NCI-H526 (cell line): ENCODE measurements around the gene RBFOX1.

Experiments used
- DNase-seq, 2 experiments: peaks; one replicate each; lab custom pipeline; 2025; lab: John Stamatoyannopoulos, UW

RBFOX1 gene

DNA sequence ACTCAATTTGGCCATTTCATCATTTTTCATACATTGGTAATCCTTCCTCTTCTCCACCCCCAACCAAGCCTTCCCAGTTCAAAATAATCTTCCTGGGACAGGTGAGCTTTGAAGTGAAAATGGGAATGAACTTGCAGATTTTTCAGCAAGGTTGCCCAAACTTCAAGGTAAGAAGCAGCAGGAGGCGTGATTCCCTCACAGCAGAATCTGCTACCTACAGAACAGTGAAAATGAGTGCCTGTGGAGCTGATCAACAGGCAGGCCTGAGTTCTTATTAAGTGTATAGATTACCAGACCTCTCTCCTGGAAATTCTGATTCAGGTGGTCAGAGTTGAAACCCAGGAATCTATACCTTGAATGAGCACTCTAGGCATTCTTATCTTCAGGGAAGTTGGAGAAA is 356.6 kb downstream of the RBFOX1 start:
- no peak for DNase-seq

- no peak for DNase-seq
Observed at GRCh38 chr16:7691533-7691932, 358.9 kb downstream of the RBFOX1 start.

DNA sequence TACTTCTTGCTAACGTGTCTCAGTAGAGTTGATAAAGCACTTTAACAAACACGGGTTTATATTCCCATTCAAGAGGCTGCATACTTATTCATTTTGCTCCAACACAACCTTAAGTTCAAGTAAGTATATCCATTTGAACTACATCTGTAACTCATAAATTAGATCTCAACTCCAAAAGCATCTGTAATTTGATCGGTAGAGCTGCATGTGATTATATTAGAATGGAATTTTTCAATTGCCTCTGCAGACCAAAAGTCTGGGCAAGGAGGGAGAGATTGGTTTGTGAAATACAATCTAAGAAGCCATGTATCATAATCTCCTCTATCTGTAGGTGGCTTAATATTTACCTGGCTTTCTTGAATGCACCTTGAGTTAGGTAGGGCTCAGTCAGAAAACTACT is 371.0 kb downstream of the RBFOX1 start:
- DNase-seq, result no peak

DNA sequence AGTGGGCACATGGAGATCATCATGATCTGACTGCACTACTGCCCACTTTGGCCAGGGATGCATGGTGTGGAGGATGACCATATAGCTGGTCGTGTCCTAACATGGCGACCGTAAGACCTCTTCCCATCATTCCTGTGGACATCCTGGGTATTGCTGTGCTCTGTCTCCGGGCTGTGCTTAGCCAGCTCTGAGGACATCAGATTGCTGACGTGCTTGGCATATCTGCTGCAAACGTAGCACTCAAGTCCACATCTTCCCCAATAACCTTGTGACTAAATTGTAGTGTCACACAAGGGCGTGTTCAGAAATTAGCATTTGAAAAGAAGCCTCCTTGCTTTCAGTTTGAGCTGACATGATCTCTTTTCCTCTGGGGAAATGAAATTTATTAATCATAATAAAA is 373.2 kb downstream of the RBFOX1 start:
- no peak for DNase-seq

GRCh38 chr16:7709186-7709585 is 376.5 kb downstream of the RBFOX1 start:
- DNase-seq, result no peak

- no peak for DNase-seq
Observed at GRCh38 chr16:7713244-7713643, 380.6 kb downstream of the RBFOX1 start.

DNA sequence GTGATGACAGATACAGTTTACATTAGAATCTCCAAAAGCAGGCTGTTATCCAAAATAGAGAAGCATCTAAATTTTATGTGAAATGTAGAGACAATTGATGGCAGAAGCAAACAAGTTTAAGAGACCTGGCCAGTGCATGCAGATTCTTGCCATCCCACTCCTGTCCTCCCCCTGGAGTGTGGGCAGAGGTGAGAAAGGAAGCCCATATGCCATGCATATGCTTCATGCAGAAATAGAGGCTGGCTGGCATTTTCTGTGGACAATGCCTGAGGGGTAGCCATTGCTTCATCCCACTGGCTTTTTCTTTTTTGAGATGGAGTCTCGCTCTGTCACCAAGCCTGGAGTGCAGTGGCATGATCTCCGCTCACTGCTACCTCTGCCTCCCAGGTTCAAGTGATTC is 382.1 kb downstream of the RBFOX1 start:
- DNase-seq, result no peak

DNA sequence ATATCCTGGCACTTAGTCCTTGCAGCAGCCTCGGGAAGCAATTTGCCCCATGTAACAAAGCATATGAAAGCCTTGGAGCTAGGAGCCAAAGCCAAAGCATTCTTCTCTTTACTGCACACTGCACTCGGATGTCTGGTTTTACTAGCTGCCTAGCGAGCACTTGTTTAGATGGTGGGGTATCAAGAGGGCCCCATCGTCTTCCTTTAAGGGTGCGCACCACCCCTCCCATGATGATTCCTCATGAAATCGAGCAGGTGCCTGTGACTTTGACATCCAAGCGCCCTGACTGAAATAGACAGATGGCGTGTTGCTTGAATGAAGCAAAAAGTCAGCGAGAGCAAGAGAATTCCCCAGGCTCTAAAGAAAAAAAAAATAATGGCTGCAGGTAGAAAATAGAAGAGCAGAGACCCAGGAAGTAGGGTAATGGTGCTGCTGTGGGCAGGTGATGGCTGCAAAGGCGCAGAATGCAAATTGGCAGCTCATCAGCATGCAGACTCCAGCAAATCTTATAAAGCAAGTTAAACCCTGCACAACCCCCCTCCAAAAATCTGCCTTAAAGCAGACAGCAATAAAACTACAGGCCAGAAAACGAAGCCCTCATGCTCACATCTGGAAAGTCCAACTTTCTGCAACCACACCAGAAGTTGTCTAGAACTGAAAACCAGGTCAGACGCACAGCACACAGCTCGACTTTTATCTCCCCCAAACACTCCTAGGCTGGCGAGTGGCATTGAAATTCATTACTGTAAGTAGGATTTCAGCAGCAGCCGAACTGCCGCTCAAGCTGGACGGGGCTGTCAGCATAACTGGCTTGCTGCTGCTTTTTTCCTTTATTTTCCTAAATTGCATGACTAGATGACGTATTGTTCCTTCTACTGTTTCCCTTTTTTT is 384.3 kb downstream of the RBFOX1 start:
- DNase-seq, result peak in 1 of 2 experiments; percentile 28

DNA sequence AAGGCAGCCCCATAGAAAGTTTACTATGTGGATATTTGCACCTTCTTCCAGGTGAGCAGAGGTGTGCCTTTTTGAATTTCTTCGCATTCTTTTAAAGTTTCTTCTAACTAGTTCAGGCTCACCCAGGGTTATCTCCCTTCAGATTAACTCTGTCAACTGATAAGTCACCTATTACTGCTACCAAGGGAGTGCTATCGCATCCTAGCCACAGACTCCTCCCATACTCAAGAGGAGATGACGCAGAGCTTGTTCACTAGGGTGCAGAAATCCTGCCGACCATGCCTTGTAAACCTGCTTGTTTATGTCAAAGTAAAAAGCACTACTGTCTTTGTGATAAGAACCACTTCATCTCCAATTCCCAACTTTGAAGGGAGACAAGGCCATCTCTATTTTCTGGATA is 390.1 kb downstream of the RBFOX1 start:
- no peak for DNase-seq

- no peak for DNase-seq
Observed at GRCh38 chr16:7731141-7731540, 398.5 kb downstream of the RBFOX1 start.

GRCh38 chr16:7736138-7736665 is 403.6 kb downstream of the RBFOX1 start:
- no peak for DNase-seq

- DNase-seq, result no peak
Observed at GRCh38 chr16:7742626-7743025, 410.0 kb downstream of the RBFOX1 start.

DNA sequence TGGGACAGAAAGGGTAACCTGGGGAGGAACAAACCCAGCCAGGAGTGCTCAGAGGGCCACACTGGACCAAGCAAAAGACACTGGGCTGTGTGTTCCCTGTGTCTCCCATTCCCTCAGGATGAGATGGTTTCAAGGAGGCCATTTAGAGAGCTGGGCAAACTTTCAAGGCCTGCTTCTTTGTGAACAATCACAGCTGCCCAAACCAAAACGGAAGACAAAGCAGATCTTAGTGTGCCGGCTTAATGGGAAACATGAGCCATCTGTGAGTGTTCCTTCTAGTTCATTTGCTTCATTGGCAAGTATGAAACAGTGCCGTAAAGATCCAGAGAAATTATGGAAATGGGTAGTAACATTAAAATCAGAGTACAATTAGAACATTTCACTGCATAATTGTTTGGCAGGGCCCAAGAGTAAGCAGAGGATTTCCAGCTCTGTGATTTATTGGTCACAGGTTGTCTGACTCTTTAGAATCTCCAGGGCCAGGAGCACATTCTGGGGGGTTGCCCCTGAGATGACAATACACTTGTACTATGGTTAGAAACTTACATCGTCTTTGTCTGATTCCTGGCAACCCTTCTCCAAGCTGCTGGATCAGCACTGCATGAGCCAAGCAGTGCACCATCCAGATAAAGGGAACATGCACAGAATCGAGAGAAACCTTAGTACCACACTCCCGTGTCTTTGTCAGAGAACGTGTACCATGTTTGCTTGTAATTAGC is 412.1 kb downstream of the RBFOX1 start:
- no peak for DNase-seq

DNA sequence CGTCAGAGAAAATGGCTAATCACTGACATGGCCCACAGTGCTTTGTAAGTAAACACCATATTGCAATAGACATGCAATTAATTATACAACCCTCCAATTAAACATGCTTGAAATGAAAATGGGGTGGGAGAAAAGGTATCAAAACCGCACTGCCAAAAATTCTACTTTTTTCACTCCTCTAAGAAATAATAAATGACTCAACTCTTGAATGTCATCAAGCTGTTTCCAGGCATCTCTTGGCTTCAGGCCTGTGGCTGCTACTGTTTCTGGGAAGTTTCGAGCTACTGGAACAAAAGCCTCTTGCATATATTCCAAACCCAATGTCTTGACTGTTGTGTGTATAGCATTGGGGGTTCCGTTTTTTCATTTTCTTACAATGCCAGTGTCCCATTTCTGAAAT is 412.6 kb downstream of the RBFOX1 start:
- DNase-seq, result no peak

DNA sequence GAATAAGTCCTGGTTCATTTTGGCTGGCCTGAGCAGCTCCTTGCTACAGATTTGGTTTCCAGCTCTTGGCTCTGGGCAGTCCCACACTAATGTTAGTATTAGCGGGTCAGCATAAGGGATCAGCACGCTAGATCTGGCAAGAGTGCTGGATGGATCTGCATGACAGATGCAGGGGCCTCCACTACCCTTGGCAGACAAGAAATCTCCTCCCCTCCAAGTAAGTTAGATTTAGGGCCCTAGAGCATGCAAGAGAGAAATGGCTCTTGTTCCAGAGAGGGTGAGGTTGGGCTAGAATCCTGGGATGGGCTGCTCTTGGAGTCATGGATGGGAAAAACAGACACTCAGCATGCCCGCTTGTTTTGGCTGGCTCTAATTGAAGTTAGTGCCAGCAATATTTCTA is 414.3 kb downstream of the RBFOX1 start:
- no peak for DNase-seq

- no peak for DNase-seq
Observed at GRCh38 chr16:7748522-7748921, 415.9 kb downstream of the RBFOX1 start.

DNA sequence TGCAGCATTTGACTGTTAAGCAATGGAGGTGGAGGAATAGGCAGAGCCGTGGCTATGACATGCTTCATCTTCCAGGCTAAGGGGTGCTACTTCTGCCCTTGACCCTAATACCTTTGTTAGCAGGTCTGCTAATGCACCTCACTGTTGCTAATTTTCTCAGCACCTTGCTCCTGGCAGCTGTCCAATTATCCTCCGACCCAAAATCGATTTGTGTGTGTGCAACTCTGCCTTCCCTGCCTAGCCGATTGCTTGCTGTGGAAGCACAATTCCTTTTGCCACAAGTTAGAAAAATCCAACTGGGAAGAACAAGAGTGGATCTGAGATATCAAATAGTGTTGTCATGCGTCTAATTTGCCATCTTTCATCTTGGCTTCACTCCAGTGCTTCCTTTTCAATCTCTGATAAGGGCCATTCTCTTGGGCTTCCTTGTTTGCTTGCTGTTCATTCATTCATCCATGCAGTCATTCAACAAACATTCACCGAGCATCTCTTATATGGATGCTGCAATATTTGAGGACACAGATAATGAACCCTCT is 422.8 kb downstream of the RBFOX1 start:
- DNase-seq, result no peak
